MM.1S (cell line): ENCODE measurements around the gene CDAN1.

Experiments
- EZH2 ChIP-seq: fragments of 300-600 bp; sonication (generic); optimal IDR thresholded peaks from 2 replicates; pipeline ENCODE3; 2017; ENCODE audit warnings: low read depth, mild to moderate bottlenecking, antibody characterized with exemption, low read length, mixed read lengths
- TF ChIP-seq, protein P1 (sequence below): fragments of 300-600 bp; sonication (generic); IDR thresholded peaks from 2 replicates; pipeline ENCODE4 v1.5.1; 2016; ENCODE audit warnings: antibody characterized with exemption, low read length, mixed read lengths

DNA sequence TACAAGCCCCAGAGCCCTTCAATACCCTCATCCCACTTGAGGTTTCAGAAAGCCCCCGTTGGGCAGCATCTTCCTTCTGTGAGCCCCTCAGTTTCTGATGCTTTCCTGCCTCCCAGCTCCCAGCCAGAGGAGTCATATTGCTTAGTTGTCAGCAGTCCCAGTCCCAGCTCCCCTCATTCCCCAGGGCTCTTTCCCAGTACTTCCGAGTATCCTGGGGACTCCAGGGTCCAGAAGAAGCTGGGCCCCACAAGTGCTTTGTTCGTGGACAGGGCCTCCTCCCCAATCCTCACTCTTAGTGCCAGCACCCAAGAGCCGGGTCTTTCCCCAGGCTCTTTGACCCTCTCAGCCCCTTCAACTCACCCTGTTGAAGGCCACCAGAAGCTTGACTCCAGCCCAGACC is 43.9 kb downstream of the CDAN1 start:
- TF ChIP-seq, protein P1, sequence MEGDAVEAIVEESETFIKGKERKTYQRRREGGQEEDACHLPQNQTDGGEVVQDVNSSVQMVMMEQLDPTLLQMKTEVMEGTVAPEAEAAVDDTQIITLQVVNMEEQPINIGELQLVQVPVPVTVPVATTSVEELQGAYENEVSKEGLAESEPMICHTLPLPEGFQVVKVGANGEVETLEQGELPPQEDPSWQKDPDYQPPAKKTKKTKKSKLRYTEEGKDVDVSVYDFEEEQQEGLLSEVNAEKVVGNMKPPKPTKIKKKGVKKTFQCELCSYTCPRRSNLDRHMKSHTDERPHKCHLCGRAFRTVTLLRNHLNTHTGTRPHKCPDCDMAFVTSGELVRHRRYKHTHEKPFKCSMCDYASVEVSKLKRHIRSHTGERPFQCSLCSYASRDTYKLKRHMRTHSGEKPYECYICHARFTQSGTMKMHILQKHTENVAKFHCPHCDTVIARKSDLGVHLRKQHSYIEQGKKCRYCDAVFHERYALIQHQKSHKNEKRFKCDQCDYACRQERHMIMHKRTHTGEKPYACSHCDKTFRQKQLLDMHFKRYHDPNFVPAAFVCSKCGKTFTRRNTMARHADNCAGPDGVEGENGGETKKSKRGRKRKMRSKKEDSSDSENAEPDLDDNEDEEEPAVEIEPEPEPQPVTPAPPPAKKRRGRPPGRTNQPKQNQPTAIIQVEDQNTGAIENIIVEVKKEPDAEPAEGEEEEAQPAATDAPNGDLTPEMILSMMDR: no peak
- no peak for TF ChIP-seq EZH2
